ENCODE results near the gene SHLD3. TPM values are rescaled to one million over a fixed set of nuclear protein-coding genes. Genes with fewer than 3 reads are reported as not detected.
"Not testable (repeated sequence)": the region's sequence is repeated elsewhere in the genome, so short reads cannot be mapped to it uniquely, and the experiment has no call there.

The SHLD3 gene
- total and polyA plus RNA-seq, 7 donors = 0.94 to 6.5 (median 2.5) TPM

DNA sequence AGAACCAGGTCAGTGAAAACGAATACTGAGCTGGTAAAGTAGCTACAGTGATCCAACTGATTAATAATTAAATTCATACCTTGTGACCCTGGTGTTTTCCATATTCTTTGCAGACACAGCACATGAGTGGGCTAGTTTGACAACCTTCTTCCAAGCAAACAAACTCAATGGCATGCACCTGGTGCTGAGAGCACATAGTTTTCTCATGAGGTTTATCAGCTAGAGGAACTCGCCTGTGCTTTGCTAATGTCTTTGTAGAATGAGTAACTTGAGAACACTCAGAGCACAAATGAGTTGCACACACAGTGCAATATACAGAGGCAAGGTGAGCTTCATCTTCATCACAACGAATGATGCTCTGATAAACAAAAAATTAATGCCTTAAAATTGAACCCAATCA is 13.3 kb upstream of the SHLD3 start:
- Histone ChIP-seq H3K4me3 (no peak overlapping the region), H3K4me1 (no peaks in the 10 kb centered on the region), H3K36me3 (ENCODE audit: insufficient read depth in 1 of 2, low read depth in 1 of 2) (peaks cover 14 to 100% of the 10 kb centered on the region in 2 donors), H3K27me3 (ENCODE audit: insufficient read depth in 3 of 3, low read length in 2 of 3) (no peaks in the 10 kb centered on the region), H3K9me3 (no peaks in the 10 kb centered on the region), H3K27ac (no peak overlapping the region)
- TF ChIP-seq CTCF (IDR thresholded peaks at IDR 0.05) = no peak
- intact Hi-C loops (cut with DNase I) = no loop called here
- ATAC-seq = no peak
- no peak for DNase-seq
- WGBS, 3 donors = 82 to 90% (median 83%) methylated on average over 3 of the region's 3 CpGs

DNA sequence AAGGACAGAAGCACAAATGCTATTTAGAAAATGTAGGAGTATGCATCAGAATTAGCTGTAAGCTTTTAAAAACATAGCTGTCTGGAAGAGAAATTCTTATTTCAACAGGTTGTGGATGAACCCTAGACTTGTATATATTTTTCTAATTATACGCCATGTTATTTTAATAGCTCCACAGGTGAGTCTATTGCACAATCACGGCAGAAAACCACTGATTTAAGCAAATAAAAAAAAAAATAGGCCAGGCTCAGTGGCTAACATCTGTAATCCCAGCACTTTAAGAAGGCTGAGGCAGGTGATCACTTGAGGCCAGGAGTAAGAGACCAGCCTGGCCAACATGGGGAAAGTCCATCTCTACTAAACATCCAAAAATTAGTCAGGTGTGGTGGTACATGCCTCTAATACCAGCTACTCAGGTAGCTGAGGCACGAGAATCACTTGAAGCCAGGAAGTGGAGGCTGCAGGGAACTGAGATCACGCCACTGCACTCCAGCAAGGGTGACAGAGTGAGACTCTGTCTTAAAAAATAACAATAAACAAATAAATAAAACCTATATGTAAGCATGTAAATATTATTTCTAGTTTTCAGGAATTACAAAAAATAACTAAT is 12.4 kb upstream of the SHLD3 start:
- Histone ChIP-seq H3K27ac (no peak overlapping the region), H3K4me3 (no peak overlapping the region), H3K36me3 (ENCODE audit: insufficient read depth in 1 of 2, low read depth in 1 of 2) (peaks cover 14 to 100% of the 10 kb centered on the region in 2 donors), H3K27me3 (ENCODE audit: insufficient read depth in 3 of 3, low read length in 2 of 3) (no peaks in the 10 kb centered on the region), H3K9me3 (no peaks in the 10 kb centered on the region), H3K4me1 (no peaks in the 10 kb centered on the region)
- no peak for ATAC-seq
- DNase-seq = no peak
- intact Hi-C loops (cut with DNase I) = no loop called here
- TF ChIP-seq CTCF (IDR thresholded peaks at IDR 0.05) = no peak
- WGBS, 3 donors = 87 to 92% (median 88%) methylated on average over 4 of the region's 4 CpGs

DNA sequence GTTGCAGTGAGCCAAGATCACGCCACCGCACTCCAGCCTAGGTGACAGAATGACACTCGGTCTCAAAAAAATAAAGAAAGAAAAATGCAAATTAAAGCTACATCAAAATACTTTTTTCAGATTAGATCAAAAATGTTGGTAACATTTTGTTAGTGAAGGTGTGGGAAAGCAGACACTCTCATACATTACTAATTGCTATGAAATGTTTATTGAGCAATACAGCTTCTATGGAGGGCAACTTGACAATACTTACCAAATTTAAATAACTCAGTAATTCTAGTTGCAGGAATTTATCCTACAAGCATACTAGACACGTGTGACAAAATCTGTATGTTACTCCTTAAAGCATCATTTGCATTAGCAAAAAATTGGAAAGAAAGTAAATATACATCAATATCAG is 4.8 kb upstream of the SHLD3 start:
- Histone ChIP-seq H3K4me1 (peaks cover 35% of the 10 kb centered on the region), H3K27ac (no peak overlapping the region), H3K27me3 (ENCODE audit: insufficient read depth in 3 of 3, low read length in 2 of 3) (no peaks in the 10 kb centered on the region), H3K36me3 (ENCODE audit: insufficient read depth in 1 of 2, low read depth in 1 of 2) (peaks cover 0 to 25% of the 10 kb centered on the region in 2 donors), H3K4me3 (no peak overlapping the region), H3K9me3 (no peaks in the 10 kb centered on the region)
- TF ChIP-seq CTCF (IDR thresholded peaks at IDR 0.05) = no peak
- 84 to 88% (median 88%) methylated on average over 4 of the region's 4 CpGs for WGBS, 3 donors
- DNase-seq (no peak), ATAC-seq (no peak)
- intact Hi-C loops (cut with DNase I) = loop anchor here in 1 of 2 donors (10.0 kb wide), 1 partner anchor 525 kb away; the partner anchor contains the start of gene SREK1

DNA sequence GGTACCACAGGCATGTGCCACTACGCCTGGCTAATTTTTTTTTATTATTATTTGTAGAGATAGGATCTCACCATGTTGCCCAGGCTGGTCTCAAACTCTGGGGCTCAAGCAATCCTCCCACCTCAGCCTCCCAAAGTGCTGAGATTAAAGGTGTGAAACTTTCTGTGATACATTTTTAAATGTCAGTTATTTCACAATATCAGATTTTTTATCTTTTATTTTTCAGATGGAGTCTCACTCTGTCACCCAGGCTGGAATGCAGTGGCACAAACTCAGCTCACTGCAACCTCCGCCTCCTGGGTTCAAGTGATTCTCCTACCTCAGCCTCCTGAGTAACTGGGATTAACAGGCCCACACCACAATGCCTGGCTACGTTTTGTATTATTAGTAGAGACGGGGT is 2.9 kb upstream of the SHLD3 start:
- intact Hi-C loops (cut with DNase I) = loop anchor here in 1 of 2 donors (10.0 kb wide), 1 partner anchor 523 kb away; the partner anchor contains the start of gene SREK1

GRCh38 chr5:65623482-65623881 is 1.3 kb upstream of the SHLD3 start:
- no peak for ATAC-seq
- WGBS, 3 donors = 3 to 7% (median 4%) methylated on average over 9 of the region's 9 CpGs

More for the DNA sequence above, 2.9 kb upstream of the SHLD3 start:
- 71 to 77% (median 76%) methylated on average over 4 of the region's 4 CpGs for WGBS, 3 donors
- H3K9me3 ChIP-seq; ATAC-seq; H3K27me3 ChIP-seq (ENCODE audit: insufficient read depth in 3 of 3, low read length in 2 of 3); H3K27ac ChIP-seq; DNase-seq; H3K36me3 ChIP-seq (ENCODE audit: insufficient read depth in 1 of 2, low read depth in 1 of 2): not testable (repeated sequence)
- H3K4me1 ChIP-seq = peaks cover 49% of the 10 kb centered on the region
- H3K4me3 ChIP-seq = peak overlapping the region; percentile 11

More at GRCh38 chr5:65623482-65623881, 1.3 kb upstream of the SHLD3 start:
- peak overlapping the region; percentile 86 for H3K4me3 ChIP-seq
- no peaks in the 10 kb centered on the region for H3K36me3 ChIP-seq (ENCODE audit: insufficient read depth in 1 of 2, low read depth in 1 of 2)
- intact Hi-C loops (cut with DNase I) = loop anchor here in 1 of 2 donors (10.0 kb wide), 1 partner anchor 521 kb away; the partner anchor contains the start of gene SREK1
- no peak for TF ChIP-seq CTCF (IDR thresholded peaks at IDR 0.05)
- peak overlapping the region; percentile 88 for H3K27ac ChIP-seq
- H3K9me3 ChIP-seq = no peaks in the 10 kb centered on the region
- H3K4me1 ChIP-seq = peaks cover 46% of the 10 kb centered on the region
- DNase-seq = no peak
- no peaks in the 10 kb centered on the region for H3K27me3 ChIP-seq (ENCODE audit: insufficient read depth in 3 of 3, low read length in 2 of 3)
